GM10847 (cell line): ENCODE measurements around the gene SNCAIP.

ENCODE experiments used
- POLR2A ChIP-seq: IDR thresholded peaks from 2 replicates; pipeline ENCODE4 v1.6.1; 2011; ENCODE audit not compliant: insufficient read length; ENCODE audit errors: extremely low read depth

Gene SNCAIP

DNA sequence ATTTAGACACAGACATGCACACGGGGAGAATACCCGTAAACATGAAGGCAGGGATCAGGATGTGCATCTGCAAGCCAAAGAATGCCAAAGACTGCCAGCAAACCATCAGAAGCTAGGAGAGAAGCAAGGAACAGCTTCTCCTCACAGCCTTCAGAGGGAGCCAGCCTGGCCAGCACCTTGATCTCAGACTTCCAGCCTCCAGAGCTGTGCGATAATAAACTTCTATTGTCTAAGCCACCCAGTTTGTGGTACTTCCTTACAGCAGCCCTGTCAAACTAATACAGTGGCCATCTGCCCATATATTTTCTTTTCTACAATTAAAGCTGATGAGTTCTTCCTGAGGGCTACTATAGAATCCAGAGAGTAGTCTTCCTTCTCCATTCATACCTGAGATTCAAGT lies 135.0 kb downstream of the SNCAIP start:
- no peak for TF ChIP-seq POLR2A

DNA sequence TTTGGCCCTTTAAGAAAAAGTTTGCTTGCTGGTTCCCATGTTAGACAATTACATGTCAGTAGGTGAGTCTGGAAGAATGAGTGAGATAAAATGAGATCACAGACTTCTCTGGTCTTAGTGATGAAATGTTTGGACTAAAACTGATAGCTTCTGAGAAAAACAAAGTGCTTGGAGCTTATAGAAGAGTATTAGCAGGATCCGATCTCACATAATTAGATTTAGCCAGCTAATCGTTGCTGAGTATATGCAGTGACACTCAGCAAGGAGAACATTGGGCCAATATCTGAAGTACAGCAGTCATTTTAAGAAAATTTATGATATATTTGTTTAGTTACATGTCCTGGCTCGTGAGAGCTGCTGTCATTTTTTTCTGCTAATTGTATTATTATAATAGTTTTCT lies 135.8 kb downstream of the SNCAIP start:
- TF ChIP-seq POLR2A, result no peak

DNA sequence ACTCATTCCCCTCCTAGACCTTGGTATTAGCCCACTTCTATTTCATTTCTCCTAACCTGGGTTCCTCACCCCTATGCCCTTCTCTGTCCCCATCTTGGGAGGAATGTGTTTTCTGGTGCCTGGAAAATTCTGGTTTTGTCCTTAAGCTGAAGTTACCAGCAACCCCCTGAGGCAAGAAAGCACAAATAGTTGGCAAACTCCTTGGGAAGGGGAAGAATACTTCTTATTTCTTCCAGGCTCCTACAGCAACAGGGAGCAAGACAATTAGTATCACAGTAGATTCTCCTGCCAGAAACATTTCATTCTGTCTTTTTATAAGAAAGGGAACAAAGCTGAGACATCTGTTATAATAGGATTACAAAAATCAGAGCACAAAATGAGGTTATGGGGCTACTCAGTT lies 142.5 kb downstream of the SNCAIP start:
- TF ChIP-seq POLR2A, result no peak

DNA sequence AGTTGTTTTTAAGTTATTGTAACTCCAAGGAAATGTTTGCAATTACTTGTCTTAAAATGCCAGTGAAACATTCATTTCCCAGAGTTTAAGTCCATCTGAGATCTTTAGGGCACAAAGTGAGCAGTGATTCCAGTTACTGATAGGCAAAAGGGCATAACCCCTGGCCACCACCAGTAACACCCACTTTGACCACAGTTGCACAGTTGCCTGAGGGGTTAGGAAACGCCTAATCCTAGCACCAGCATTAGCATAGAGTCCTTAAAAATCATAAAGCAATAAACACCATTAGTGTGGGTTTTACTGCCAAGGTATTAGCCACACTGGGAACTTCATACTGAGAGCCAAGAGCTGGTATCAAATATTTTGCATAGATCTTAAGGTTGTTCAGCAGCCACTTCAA lies 143.9 kb downstream of the SNCAIP start:
- no peak for TF ChIP-seq POLR2A

DNA sequence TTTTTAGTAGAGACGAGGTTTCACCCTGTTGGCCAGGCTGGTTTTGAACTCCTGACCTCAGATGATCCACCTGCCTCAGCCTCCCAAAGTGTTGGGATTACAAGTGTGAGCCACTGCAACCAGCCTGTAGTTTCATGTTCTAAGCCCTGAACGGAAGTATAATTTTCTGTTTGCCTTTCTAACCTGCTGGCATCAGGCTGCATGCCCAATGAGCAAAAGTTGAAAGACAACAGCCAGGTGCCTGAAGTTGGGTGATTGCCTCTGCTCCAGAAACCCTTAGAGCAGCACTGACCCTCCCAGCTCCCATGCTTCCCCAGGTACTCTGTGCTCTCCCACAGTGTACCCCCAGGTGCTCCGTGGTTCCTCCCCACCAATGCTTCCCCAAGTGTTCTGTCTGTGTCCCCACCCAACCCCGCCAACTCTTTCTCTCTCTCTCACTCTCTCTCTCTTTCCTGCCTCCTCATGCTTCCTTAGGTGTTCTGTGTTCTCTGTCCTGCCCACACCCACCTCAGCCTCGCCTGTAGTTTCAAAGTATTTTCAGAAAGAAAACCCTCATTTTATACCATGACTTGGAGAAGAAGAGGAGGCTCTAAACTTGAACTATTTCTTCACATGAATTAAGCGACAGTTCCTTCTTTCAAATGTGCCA lies 145.3 kb downstream of the SNCAIP start:
- TF ChIP-seq POLR2A, result no peak

DNA sequence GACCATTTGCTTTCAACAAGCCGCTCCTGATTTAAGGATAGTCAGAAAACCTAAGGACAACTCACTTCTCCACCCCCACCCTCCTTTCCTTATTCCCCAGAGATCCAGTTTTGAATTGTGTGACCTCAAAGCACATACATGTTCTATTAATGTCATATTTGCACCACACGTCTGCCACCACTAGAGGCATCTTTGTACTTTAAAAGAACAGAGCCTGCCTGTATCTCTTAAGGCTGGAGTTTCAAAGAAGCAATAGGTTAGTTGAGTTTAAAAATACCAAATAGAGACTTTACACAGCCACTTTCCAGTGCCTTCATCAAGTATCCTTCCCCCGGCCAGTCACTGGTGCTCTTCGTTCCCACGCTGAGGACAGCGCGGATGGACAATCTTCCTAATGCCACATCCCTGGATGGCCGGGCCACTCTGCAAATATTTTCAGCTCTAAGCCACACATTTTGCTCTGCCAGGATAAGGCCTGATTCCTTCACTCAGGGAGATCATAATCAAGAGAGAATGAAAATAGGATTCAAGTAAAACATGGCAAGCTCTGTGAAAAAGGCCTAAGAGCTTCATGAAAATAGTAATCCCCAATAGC lies 146.3 kb downstream of the SNCAIP start:
- no peak for TF ChIP-seq POLR2A

DNA sequence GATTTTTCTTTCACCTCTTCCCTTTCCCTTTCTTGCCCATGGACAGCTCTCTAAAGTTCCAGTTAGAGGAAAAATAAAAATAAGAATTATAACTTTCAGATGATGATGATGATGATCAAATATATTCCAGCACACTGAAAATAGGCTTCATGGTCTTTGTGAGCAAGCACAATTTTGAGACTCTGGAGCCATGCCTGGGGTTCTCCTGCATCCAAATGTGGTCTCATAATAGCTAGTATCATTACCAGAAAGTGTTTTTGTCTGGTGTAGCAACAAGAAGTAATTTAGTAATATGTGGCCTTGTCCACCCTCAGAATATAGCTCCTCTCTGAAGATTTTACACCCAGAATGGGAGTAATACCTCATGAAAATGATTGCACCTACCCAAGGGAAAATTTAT lies 150.4 kb downstream of the SNCAIP start:
- TF ChIP-seq POLR2A, result no peak

DNA sequence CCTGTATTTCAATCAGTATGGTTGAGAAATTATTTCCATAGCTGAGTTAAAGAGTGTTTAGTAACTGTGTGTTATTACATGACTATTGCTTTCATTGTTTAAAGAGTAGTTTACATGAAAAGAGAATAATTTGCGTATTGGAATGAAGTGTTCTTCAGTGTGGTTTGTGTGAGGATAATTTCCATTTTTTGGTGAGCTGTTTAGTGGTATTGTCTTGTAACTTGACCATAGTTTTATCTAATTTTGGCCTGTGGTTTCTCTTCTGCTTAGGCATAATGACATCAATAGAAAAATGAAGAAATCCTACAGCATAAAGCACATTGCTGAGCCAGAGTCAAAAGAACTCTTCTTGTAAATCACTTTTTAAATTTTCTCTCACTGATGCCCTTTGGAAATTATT lies 151.2 kb downstream of the SNCAIP start:
- TF ChIP-seq POLR2A, result no peak

DNA sequence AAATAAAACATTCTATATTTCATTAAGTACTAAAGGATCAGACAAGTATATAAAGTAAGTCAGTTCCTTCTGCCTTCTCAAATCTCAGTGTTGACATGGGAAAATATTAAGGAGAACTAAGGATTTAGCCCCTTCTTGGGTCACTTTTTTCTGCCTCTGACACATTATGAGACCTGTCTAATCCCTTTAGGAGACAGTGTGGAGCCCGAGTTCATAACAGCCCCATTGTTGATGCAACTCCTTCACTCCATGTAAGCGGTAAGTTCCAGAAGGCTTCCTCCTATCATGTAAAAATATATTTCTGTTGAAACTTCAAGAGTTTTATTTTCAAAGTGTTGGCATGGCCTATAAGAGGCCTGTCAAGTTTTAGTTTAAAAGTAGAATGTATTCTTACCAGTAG lies 152.2 kb downstream of the SNCAIP start:
- no peak for TF ChIP-seq POLR2A

DNA sequence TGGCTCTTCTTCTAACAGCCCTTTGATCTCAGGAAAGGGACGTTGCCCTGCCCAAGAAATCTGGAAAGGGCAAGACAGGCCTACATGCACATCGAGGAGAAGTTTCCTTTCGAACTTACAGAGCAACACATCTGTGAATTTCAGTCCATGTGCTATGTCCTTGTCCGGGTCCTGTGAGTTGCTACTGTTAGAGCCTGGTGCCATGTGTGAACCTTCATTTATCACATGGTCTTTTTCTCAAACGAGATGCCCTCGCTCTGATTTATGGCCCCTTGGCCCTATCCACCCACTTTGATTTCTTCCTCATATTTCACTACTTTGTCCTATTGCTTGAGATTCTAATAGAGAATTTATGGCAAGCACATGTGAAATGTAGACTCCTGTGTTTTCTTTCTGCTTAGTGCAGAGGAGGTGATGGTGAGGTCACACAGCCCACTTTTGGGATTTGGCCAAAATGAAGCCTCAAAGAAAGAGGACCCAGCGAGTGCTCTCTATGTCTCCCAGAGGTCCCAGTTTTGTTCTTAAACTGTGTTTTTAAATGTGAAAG lies 153.1 kb downstream of the SNCAIP start:
- TF ChIP-seq POLR2A, result no peak

DNA sequence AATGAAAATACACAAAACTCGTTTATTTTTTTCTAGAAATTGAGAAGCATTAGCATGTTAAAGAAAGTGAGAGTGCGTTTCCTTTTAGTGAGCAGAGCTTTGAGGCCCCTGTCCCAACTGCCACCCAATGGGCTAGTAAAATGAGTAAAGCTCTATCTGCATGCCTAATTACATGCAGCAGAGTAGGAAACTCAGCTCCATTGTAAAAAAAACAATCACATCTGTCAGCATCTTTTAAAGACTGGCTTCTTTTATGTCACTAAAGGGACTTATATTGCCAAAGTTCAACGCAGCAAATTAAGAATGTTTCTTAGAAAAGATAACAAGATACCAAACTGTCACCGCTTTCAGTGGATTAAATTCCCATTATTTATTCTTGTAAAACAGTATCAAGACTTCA lies 154.0 kb downstream of the SNCAIP start:
- TF ChIP-seq POLR2A, result no peak

DNA sequence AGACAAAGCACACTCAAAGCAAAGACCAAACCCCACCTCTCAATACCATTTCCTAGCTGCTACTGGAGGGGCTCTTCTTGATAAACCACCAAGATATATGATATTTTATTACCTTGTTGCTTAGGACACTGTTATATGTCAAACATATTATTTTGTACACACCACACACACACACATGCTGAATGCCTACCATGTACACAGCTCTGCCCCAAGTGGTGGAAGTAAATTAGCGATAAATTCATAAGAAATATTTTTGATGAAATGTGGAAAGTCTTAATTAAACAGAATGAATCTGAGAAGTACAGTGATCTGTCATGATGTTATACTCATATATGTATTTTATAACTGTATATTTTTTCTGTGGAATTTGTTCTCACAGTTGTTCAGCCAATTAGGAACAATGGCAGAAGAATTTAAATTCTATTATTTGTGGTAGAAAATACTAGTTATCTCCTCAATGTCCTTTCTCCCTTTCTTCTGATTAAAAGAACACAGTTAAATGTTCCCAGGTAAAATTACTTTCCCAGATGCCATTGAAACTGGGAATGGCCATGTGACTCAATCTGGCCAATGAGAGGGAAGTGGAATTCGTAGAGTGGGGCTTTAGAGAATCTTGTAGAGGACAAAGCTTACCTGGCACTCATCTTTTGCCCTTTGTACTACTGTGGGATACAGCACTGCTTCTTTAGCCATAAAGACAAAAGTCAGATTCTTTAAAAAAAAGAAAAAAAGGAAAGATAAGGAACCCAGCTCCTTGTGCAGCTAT lies 156.5 kb downstream of the SNCAIP start:
- TF ChIP-seq POLR2A, result no peak

DNA sequence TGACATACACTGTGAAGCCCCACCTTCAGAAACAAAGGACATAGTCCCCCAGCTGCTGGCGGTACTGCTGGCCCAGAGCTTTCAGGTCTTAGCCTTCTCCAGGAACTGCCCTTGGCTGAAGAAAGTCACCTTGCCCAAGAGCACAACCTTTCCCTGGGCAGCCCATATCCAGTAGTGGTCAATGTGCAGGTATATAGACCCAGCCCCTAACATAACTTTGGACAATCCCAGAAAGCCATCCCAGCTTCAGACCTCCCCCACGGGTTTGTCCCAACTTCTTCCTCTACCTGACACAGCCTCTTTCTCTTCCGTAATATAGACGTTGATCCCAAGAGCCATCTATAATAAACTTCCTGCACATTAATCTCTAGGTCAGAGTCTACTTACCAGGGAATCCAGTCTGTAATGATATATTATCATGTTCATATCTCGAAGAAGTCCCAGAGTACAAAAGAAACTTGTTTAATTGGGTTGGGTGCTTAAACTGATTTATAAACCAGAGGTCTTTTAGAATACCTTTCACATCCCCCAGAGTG lies 157.4 kb downstream of the SNCAIP start:
- no peak for TF ChIP-seq POLR2A

DNA sequence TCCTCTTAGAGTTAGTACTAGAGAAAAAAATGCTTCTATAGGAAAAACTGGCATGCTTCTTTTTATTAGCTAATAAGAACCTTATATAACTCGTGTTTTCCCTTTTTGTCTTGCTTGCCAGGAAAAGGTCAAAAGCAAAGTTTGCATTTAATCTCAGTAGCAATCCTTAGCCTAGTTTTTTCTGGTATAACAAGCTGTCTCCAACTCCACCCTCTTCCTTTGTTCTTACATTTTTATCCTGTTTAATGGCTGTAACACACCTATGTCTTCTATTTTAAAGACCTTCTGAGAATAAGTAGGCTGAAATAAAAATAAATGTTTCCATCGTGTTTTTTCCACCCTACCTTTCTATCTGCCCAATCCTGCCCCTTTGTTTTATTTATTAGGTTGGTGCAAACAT lies 158.3 kb downstream of the SNCAIP start:
- TF ChIP-seq POLR2A, result no peak

DNA sequence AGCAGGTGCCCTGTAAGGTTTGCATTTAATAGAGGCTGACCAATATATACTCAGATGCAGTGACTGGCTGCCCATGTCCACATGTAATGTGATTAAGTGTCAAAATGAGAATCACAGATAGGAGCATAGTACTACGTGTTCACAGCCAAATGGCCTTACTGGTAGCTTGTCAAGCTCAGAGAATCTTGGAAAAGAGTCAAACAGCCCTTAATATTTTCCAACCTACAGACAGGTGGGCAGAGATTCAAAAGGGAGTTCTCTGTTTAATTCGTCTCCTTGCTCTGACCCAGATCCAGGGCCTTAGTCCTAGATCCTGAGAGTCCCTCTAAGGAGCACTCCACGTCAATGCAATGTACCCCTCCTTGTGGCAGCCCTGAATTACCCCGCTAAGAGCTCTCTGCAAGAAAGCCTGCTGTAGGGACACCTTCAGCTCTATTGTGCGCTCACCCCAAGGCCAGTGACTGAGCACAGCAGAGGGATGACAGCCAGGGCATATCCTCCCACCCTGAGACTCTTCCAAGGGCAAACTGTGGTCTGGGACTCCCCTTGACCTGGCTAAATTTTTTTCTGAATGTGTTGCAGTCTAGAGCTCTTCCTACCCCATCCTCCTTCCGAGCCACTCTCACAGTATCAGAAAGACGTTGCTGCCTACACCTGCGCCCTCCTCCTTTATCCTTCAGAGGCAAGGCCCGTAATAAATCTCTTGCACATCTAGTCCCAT lies 159.2 kb downstream of the SNCAIP start:
- TF ChIP-seq POLR2A, result no peak
